Inflammatory macrophage treated with lipopolysaccharide for 1 hour (primary cell): ENCODE measurements around the gene RCHY1.
"Not testable (repeated sequence)": the region's sequence is repeated elsewhere in the genome, so short reads cannot be mapped to it uniquely, and the experiment has no call there.

Experiments used
- DNase-seq, 2 donors: peaks; one replicate each; pipeline ENCODE4 v3.0.0-alpha.2; 2020 to 2022

The RCHY1 gene

DNA sequence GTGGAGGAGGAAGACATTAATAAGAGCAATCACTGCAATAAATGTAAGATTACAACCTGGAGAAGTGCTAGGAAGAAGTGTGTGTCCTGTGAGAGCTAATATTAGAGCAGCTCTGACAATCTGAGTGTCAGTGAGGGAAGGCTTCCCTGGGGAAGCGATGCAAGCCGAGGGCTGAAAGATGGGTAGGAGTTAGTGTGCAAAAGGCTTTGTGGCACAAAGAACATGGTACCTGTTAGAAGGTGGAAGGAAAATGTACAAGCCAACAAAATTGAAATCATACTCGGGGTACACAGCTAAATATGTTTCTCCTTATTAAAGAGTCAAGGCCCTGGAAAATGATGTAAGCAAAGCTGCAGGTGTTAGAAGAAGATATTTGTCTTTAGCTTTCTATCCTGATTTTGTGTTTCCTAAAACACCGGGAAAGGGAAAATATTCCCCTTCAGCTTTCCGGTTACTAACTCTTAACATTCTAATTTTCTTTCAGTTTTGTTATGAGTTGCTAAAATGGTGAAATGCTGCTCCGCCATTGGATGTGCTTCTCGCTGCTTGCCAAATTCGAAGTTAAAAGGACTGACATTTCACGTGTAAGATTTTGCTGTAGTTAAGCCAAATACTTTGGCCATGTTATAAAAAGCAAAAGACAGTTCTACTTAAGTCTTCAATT lies 878 bp upstream of the RCHY1 start:
- DNase-seq: peak in 1 of 2 donors; percentile 35

DNA sequence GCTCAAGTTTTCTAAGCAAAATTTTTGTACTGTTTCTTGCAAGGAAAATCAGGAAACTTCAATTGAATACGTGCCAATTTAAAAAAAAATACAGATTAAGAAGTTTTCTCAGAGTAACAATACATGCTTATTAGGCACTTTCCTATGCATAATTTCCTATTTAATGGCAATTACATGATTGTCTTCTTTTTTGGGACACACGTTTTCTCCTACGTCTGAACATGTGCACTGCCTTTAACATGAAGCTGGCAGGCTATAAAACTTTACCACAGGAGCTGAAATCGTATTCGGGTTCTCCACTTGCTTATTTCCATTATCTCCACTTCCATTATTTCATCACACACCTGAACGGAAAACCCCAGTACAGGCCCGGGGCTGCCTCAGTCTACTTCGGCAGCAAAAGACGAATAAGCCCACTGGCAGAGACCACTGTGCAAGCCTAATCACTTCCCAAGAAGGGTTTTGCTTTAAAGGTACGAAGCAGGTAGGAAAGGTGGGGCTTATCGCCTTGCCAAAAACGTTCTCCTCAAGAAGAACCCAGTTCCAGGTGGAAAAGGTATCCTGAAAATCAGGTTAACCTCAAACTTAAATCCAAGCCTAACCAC lies 575 bp downstream of the RCHY1 start:
- no peak for DNase-seq

DNA sequence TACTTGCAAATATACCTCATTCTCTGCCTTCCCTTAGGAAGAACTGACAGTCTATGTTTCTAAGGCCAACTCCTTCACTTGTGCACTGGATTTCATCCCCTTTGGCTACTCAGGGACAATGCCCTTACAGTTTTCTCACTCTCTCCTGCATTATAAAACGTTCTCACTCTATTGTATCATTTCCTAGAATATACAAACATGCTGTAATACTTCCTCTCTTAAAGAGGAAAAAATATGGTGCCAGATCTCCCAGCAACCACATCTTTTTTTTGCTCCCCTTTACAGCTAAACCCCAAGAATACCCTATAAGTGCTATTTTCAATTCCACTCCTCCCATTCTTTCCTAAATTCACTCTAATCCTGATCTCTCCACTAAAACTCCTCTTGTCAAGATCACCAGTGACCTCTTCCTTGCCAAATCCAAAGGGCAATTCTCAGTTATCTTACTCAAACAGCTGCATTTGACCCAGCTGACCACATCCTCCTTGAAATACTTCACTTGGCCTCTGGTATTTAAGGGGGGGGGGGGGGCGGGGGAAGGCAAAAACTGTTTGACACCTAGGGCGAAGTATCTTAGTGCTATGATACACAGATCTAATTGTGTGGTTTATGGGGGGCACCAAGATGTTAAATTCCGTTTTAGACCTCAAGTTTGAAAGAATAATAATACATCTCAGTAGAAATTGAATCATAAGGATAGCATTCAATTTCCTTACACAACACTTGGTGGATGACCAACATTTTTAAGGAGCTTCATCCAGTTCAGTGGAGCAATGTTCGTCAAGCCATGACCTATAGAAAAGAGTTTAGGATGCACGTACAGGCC lies 1.6 kb downstream of the RCHY1 start:
- peak; percentile 23 to 35 for DNase-seq

DNA sequence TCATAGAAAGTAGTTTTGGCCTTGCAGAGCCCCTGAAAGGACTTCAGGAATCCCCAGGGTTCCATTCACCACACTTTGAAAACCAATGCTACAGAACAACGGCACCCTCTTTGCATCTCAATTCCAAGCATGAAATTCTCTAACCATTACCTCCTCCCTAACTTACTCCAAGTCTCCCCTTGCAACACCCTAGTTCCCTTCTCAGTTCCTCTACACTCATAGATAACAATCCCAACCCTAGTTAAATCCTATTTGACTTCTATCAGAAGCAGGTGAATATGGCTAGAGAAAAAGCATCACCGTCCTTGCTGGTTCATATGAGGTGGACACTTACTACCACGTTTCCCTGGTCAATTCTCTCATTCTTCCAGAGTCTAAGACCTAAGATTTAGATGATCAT lies 2.4 kb downstream of the RCHY1 start:
- peak in 1 of 2 donors; percentile 12 for DNase-seq

DNA sequence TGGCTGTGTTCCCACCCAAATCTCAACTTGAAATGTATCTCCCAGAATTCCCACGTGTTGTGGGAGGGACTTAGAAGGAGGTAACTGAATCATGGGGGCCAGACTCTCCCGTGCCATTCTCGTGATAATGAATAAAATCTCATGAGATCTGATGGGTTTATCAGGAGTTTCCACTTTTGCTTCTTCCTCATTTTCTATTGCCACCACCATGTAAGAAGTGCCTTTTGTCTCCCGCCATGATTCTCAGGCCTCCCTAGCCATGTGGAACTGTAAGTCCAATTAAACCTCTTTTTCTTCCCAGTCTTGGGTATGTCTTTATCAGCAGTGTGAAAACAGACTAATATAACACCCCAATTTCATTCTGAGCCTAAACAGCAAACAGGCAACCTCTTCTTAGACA lies 4.6 kb downstream of the RCHY1 start:
- not testable (repeated sequence) for DNase-seq

DNA sequence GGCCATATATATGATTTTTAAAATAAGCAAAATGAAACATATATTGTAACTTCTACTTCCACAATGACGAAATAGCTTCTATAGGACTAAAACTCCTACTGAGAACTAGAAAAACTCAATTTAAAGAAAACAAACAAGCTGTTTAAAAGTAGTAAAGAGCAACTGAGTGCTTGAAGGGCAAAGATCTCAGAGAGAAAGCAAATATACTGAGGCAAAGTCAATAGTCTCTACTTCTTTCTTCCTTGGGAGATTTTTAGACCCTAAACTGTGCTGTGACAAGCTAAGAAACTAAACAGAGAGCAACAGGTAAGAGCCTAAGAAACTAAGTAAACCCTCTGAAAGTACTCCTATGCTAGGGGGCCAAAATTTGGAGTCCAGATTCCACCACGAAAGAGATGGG lies 8.6 kb downstream of the RCHY1 start:
- DNase-seq: no peak

DNA sequence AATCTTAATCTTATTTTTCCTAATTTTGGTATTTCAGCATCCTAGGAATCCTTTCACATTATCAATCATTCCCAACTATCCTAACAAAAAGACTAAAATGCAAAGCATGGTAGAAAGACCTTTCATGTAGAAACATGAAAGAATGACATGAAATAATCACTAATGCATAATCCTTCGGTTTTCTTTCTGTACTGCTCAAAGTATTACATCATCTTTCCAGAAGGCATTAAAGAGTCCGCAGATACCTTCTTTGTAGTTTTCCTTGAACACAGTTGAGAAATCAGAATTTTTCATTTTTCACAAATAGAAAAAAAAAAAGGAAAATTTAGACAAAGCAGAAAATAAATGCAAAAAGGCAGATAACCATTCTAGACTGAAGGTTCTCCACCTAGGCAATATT lies 11.5 kb downstream of the RCHY1 start:
- no peak for DNase-seq

DNA sequence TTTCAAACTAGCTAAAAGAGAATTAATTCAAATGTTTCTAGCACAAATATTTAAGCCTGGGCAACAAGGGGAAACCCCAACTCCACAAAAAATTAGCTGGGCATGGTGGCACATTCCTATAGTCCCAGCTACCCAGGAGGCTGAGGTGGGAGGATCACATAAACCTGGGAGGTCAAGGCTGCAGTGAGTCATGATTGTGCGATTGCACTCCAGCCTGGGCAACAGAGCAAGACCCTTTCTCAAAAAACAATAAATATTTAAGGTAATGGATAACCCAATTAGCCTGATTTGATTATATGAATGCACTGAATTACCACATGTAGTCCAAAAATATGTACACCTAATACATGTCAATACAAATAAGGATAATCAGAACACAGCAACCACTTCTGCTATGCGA lies 14.3 kb downstream of the RCHY1 start:
- DNase-seq: no peak

DNA sequence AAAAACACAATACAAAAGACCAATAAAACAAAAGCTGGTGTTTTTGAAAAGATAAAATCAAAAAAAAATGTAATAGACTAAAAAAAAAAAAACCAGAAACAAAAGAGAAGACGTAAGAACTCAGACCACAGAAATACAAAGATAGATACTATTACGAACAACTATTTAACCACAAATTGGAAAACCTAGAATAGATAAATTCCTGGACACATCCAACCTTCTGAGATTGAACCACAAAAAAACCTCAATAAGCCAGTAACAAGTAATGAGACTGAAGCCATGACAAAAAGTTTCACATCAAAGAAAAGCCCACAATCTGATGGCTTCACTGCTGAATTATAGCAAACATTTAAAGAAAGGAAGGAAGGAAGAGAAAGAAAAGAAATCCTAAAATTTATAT lies 16.2 kb downstream of the RCHY1 start:
- DNase-seq: no peak

DNA sequence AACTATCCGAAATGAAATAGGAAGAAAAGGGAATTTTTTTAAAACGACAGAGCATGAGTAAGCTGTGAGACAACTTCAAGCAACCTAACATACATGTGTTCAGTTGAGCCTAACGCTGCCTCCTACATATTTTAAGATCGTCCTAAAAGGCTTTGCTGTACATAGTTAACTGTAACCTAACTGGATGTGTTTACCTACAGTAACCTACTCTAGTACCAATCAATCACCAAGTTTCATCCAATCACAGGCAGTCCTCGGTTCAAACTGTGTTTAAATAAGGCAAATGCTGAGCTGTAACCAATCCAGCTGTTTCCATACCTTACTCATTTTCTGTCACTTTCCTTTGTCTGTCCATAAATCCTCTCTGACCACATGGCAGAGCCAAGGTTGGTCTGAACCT lies 17.1 kb downstream of the RCHY1 start:
- DNase-seq: peak in 1 of 2 donors; percentile 15

DNA sequence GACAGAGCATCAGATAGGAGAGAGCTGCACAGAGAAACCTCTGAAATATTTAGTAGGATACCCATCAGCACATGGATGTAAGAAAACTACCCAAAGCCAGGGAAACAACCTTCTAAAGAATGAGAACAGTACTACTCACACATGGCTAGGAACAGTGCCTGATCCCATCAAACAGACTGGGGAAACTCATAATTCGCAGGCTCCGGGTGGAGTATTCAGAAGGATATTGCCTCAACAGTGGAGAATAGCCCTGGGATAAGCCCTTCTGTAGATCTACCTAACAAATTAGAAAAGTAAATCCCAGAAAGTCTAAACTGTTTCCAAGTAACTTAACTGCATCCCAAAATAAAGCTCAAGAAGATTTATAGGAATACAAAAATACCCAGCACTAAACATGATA lies 17.8 kb downstream of the RCHY1 start:
- DNase-seq: no peak

DNA sequence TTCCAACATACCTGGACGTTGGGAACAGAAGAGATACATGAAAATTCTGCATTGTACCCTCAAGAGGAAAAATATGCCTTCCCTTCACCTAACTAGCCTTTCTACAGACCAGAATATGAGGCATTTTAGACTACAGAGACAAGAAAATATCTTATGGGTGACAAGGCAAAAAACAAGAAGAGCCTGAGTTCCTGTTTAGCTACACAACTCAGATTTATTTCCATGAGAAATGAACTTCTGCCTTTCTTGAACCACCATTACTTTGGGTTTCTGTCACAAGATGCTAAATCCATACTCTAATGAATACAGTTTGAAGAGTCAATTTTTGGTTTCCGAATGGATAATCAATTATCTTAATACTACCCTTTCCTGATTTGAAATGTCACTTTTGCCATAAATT lies 18.7 kb downstream of the RCHY1 start:
- DNase-seq: peak; percentile 16 to 22

DNA sequence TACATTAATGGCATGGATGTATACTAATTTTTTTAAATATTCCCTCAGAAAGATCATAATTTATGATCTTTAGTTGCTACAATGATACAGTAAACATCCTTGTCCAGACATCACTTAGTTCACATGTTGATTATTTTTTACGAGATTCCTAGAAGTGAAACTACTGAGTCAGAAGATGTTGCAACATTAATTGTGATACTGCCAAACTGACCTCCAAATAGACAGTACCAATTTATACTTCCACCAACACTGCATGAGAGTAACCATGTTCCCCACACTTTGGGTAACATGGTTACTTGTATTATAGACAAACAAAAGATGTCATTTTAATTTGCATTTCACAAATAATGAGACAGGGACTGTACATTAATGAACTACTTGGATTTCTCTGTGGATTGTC lies 19.6 kb downstream of the RCHY1 start:
- DNase-seq: peak; percentile 56 to 69

DNA sequence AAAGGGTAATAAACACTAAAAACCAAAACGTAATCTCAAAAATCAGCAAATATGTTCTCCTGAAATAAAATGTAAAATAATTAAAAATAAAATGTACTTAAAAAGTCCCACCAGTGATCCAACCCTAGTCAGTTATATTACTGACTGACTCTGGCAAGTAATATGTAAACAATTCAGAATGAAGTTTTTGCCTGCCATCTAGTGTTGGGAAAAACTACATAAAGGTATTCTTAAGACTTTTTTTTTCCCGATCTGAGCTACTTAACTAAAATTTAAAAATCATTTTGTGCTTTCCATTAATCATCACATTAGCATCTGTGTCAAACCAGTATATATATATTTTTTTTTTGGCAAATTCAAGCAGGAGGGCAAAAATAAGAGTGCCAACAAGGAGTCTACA lies 24.0 kb downstream of the RCHY1 start:
- peak in 1 of 2 donors; percentile 4 for DNase-seq

DNA sequence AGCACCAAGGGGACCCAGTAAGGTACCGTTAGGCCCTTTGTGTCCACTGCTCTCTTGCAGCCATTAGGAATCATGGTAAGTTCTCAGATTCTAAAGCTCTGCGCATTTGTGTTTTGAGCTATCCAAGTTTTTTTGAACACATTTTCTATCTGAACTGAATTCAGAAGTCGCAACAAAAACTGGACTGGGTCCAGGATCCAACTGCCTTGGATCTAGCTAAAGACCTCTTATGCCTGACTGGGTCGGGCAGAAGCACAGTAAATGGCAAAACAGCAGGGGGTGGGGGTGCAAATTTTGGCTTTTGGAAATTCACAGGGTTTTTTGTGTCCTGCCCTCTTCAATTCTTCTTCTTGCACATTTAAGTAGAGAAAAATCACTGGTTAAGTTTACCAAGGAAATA lies 30.0 kb downstream of the RCHY1 start:
- DNase-seq: no peak

DNA sequence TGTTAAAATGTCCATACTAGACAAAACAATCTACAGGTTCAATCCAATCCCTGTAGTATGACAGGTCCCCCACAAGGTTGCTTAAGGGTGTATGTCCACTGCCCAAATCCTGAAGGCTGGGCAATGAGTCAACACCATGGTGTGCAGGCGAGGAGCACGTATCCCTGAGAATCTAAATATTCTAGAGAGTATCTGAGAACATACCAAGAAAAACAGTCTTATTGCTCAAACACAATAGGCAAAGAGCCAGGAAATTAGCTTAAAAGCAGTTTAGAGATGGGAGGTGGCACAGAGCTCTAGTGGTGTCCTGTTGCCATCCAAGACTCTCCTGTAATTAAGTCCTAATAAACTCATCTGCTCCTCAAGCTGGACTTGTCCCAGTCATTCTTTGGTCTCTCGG lies 37.0 kb downstream of the RCHY1 start:
- no peak for DNase-seq

DNA sequence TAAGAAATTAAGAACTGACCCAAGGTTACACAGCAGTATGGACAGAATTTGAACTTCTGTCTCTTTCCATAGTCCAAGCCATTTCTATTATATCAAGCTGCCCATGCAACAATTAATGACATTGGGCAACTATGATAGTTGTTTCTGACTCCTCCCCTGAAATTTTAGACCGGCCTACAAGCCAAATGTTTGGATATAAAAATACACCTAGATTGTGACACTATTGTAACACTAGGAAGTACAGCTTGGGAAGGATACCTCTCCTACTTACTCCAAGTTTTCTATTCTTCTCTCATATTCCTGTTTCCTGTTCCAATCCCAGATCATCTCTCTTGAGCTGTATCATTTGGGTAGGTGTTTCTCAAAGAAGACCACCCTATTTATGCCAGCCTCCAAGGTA lies 43.5 kb downstream of the RCHY1 start:
- no peak for DNase-seq

DNA sequence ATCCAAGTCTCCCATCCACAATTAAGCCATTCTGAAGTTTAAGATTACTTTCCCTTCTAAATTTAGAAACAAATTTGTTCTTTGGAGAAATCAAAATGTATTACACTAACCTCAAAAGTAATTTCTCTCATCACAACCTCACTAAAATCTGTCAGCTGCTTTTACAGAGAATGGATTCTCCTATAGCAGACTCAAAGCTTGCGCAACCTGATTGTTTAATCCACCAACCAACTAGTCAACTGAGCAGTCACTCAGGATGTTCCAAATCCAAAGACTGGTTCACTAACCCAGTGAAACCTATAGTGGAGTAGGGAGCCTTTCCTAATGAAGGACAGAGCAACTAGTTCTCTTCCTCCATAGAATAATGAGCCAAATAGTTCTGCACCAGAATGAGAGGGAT lies 44.3 kb downstream of the RCHY1 start:
- DNase-seq: no peak

DNA sequence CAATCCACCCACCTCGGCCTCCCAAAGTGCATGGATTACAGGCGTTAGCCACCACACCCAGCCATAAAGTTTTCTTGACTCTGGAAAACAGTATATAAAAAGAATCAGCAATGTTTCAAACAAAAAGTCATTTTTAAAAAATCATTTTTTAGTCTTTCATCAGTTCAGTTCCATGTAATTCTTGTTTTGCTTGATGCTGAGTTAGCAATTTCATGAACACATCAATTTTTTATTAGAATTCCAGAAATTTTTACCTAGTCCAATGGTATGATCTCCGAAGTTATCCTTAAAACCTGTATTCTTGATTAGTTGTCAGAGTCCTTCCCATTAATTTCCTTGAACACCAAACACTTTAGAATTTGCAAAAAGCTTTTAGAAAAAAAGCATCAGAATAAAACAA lies 56.8 kb downstream of the RCHY1 start:
- DNase-seq: no peak

DNA sequence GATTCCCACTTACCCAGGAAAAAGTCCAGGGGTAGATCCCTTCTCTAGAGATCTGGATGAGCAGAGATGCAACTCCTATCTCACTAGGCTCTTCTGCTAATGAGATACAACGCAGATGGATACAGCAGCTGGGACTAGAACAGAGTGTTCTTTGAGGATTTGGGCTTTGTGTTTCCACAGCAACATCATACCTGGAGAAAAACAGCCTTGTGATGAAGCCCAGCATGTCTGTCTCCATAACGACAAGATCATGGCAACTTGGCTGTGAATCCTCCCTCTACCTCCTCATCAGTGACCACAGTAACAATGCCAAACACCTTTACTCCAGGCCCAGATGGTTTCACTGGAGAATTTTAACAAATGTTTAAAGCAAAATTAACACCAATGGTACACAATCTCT lies 80.1 kb downstream of the RCHY1 start:
- DNase-seq: no peak

DNA sequence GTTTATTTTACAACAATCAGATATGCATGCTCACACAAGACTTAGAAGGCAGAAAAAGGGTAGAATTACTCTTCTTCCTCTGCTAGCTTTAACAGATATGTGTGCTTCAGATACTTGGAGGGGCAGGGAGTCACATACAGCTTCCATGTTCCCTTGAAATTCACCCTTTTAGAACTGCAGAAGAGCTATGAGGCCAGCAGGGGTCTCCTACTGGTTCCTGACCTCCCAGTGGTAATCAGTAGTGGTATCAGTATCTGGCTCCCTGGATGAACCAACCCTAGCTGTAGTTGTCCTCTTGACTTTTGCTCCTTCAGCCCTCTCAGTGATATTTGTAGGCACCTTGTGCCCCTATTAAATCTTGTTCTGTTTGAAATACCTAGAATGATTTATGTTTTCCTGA lies 81.5 kb downstream of the RCHY1 start:
- DNase-seq: peak in 1 of 2 donors; percentile 2

DNA sequence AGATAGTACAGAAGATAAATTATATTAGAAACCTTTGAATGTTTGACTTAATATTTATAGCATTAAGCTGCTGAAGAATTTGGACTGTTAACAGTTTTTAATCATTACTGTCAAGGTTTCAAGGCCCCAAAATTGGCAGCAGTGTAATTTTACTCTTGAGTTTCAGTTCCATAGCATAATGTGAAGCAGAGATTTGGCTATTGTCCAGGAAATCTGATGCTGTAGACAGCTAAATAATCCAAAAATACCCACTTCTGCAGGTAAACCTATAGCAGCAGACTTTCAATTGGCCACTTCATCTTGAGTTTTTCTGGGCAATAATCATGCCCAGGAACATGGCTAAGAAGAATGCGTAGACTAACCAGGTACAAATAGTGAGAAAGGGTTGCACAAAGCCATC lies 85.0 kb downstream of the RCHY1 start:
- DNase-seq: no peak
